Vagina (tissue), 2 donors: ENCODE data around the gene NFIB.

ENCODE experiments used
- POLR2A ChIP-seq, 2 donors: fragments of 450-650 bp; IDR thresholded peaks; one replicate each; pipeline ENCODE4 v1.6.1; 2017; ENCODE audit warnings: antibody characterized with exemption in 2 of 2, mild to moderate bottlenecking in 2 of 2, moderate library complexity in 2 of 2
- POLR2AphosphoS5 ChIP-seq, 2 donors: sonication (generic); formaldehyde crosslinking; IDR thresholded peaks; one replicate each; pipeline ENCODE4 v1.9.0; 2017; ENCODE audit warnings: antibody characterized with exemption in 2 of 2, mild to moderate bottlenecking in 2 of 2, low read depth in 1 of 2; ENCODE audit not compliant: insufficient read depth in 1 of 2
- TF ChIP-seq, protein P1 (sequence below), 3 experiments: fragments of 450-650 bp in 2 of 3; fragments of 200-600 bp in 1 of 3; sonication (generic) in 1 of 3; IDR thresholded peaks; one replicate each; pipeline ENCODE4 v1.5.1; 2017 to 2019; ENCODE audit warnings: antibody characterized with exemption in 3 of 3, mild to moderate bottlenecking in 2 of 3, moderate library complexity in 2 of 3

DNA sequence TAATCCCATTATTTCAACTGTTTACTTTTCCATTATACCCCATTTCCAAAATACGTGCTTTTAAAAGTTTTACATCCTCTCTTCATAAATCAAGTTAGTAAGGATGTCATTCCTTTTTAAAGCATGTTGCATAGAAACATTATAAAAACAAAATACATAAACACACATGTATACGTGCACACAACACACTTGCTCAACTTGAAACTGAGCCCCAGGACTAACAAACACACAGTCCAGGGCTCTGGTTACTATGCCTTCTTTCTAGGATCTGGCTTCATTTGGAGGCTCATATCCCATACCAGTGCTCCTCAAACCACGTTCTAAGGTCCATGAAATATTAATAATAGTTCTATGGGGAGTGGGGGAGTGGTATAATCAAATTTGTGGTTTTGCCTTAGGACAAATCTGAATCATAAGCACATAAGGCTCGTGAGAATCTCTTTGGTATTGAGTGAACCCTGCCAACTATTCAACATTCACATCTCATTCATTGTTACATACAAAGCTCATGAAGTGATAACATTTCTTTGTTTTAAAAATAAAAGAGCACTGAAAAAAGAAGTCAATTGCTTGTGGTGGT is 55.2 kb downstream of the NFIB start:
- TF ChIP-seq, protein P1, sequence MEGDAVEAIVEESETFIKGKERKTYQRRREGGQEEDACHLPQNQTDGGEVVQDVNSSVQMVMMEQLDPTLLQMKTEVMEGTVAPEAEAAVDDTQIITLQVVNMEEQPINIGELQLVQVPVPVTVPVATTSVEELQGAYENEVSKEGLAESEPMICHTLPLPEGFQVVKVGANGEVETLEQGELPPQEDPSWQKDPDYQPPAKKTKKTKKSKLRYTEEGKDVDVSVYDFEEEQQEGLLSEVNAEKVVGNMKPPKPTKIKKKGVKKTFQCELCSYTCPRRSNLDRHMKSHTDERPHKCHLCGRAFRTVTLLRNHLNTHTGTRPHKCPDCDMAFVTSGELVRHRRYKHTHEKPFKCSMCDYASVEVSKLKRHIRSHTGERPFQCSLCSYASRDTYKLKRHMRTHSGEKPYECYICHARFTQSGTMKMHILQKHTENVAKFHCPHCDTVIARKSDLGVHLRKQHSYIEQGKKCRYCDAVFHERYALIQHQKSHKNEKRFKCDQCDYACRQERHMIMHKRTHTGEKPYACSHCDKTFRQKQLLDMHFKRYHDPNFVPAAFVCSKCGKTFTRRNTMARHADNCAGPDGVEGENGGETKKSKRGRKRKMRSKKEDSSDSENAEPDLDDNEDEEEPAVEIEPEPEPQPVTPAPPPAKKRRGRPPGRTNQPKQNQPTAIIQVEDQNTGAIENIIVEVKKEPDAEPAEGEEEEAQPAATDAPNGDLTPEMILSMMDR (IDR thresholded peaks at IDR 0.05) = no peak
- TF ChIP-seq POLR2A (IDR thresholded peaks at IDR 0.05) (no peak), POLR2AphosphoS5 (IDR thresholded peaks at IDR 0.05; ENCODE audit: insufficient read depth in 1 of 2, low read depth in 1 of 2) (no peak)
